Lung (tissue), 12 donors: Measurements from ENCODE around the gene UNC119. TPM values are rescaled to one million over a fixed set of nuclear protein-coding genes. Genes with fewer than 3 reads are reported as not detected.

Experiments
- ATAC-seq: fragments of 200-7000 bp; cut with Tn5 transposase; one replicate; pipeline ENCODE4 v1.9.1; 2020; ENCODE audit warnings: moderate number of reproducible peaks; ENCODE audit not compliant: insufficient read depth, low FRiP score
- DNase-seq, 3 donors: peaks; one replicate each; pipeline ENCODE4 v3.0.0-alpha.2; 2013 to 2017
- H3K27ac ChIP-seq, 2 donors: one replicate each; pipeline ENCODE4 v1.5.1; 2013; ENCODE audit warnings: mild to moderate bottlenecking in 2 of 2, moderate library complexity in 2 of 2, control low read depth in 1 of 2, inconsistent platforms in 1 of 2, low read depth in 1 of 2, low read length in 1 of 2
- H3K27me3 ChIP-seq, 3 donors: one replicate each; pipeline ENCODE4 v1.5.1; 2013; ENCODE audit warnings: low read length in 2 of 3; ENCODE audit not compliant: control insufficient read depth in 3 of 3, insufficient read depth in 3 of 3
- H3K36me3 ChIP-seq, 4 donors: one replicate each; pipeline ENCODE4 v1.5.1; 2013; ENCODE audit warnings: low read length in 4 of 4, mild to moderate bottlenecking in 1 of 4, moderate library complexity in 1 of 4; ENCODE audit not compliant: control insufficient read depth in 4 of 4, insufficient read depth in 4 of 4
- H3K4me1 ChIP-seq, 5 donors: one replicate each; pipeline ENCODE4 v1.5.1; 2013; ENCODE audit warnings: low read length in 5 of 5, mild to moderate bottlenecking in 2 of 5, moderate library complexity in 1 of 5; ENCODE audit not compliant: control insufficient read depth in 5 of 5, insufficient read depth in 5 of 5
- H3K4me3 ChIP-seq: one replicate; pipeline ENCODE4 v1.5.1; 2013; ENCODE audit warnings: mild to moderate bottlenecking, control low read depth, moderate library complexity
- H3K9ac ChIP-seq, 2 donors: one replicate each; pipeline ENCODE4 v1.5.1; 2013; ENCODE audit warnings: low read length in 2 of 2, control low read depth in 1 of 2; ENCODE audit not compliant: insufficient read depth in 1 of 2
- H3K9me3 ChIP-seq, 4 donors: one replicate each; pipeline ENCODE4 v1.5.1; 2013; ENCODE audit warnings: low read length in 3 of 4, mild to moderate bottlenecking in 1 of 4, moderate library complexity in 1 of 4; ENCODE audit not compliant: control insufficient read depth in 4 of 4, insufficient read depth in 3 of 4
- WGBS, 2 donors: extraction: QIAGEN DNeasy Blood & Tissue Kit; methylation state at CpG; one replicate each; pipeline ENCODE4 v1.1.7; 2013; 5-methylcytosine and 5-hydroxymethylcytosine counted together
- polyA plus RNA-seq, 2 donors: library from polyadenylated mRNA; stranded (reverse); fragments of 200-250 nt; gene quantifications; one replicate each; pipeline ENCODE4 v1.2.1, GENCODE V29; 2013
- total RNA-seq, 2 donors: library from RNA; depleted of rRNA in 1 of 2; stranded (reverse); fragments of >200 nt in 1 of 2; gene quantifications; one replicate each; pipeline ENCODE4 v1.2.1, GENCODE V29; 2014 to 2021
- TF ChIP-seq, protein P1 (sequence below): IDR thresholded peaks from 2 replicates; pipeline ENCODE4 v1.5.1; 2012; ENCODE audit warnings: mild to moderate bottlenecking; ENCODE audit errors: control extremely low read depth, extremely low read depth
- donor health status: control.
- donor health status: control.
- donor health status: Bipolar disorder and iron deficiency.
- donor health status: healthy.
- donor health status: DM: yes; HTN: yes; CAD: no.

Gene UNC119
- total and polyA plus RNA-seq, 4 donors, result 19.0 to 40.0 (median 31.7) TPM

DNA sequence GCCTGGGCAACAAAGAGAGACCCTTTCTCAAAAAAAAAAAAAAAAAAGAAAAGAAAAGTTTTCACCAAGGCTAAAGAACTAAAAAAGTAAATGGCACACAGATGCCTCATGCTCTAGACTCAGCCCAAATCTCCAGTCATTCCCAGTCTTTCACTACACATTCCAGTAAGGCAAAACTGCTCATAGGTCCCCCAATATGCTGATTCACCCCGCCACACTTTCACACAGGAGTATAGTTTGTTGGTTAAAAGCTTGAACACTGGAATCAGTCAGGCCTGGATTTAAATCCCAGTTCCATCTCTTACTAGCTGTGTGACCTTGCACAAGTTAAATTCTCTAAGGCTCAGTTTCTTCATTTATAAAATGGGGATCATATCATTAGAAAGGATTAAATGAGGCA is 17.0 kb upstream of the UNC119 start:
- DNase-seq (no peak), ATAC-seq (no peak)
- Histone ChIP-seq H3K27ac (no peak overlapping the region), H3K27me3 (no peaks in the 10 kb centered on the region), H3K4me3 (no peak overlapping the region), H3K36me3 (peaks cover 0 to 5% (median 2%) of the 10 kb centered on the region in 4 donors), H3K9me3 (no peaks in the 10 kb centered on the region), H3K4me1 (peaks cover 0 to 20% (median 0%) of the 10 kb centered on the region in 5 donors), H3K9ac (no peak overlapping the region)
- TF ChIP-seq, protein P1, sequence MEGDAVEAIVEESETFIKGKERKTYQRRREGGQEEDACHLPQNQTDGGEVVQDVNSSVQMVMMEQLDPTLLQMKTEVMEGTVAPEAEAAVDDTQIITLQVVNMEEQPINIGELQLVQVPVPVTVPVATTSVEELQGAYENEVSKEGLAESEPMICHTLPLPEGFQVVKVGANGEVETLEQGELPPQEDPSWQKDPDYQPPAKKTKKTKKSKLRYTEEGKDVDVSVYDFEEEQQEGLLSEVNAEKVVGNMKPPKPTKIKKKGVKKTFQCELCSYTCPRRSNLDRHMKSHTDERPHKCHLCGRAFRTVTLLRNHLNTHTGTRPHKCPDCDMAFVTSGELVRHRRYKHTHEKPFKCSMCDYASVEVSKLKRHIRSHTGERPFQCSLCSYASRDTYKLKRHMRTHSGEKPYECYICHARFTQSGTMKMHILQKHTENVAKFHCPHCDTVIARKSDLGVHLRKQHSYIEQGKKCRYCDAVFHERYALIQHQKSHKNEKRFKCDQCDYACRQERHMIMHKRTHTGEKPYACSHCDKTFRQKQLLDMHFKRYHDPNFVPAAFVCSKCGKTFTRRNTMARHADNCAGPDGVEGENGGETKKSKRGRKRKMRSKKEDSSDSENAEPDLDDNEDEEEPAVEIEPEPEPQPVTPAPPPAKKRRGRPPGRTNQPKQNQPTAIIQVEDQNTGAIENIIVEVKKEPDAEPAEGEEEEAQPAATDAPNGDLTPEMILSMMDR, result no peak
- 94 to 97% methylated on average over 1 of the region's 1 CpG for WGBS, 2 donors

DNA sequence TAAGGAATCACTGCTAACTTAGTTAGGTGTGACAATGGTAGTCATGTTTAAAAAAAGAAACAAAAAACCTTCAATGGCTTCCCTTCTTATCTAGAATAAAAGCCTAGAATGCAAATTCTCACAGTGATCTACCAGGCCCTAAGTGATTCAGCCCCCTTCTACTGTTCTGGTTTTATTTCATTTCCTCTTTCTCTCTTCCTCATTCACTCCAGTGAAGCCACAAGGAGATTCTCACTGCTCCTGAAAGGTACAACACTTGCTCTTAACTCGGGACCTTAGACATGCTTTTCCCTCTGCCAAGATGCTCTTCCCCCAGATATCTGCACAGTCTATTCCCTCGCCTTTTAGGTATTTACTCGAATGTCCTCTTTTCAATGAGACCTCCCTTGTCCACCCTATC is 15.2 kb upstream of the UNC119 start:
- no peak overlapping the region for H3K9ac ChIP-seq
- H3K36me3 ChIP-seq, result peaks cover 0 to 7% (median 5%) of the 10 kb centered on the region in 4 donors
- peaks cover 0 to 20% (median 2%) of the 10 kb centered on the region in 5 donors for H3K4me1 ChIP-seq
- no peak overlapping the region for H3K4me3 ChIP-seq
- ATAC-seq (no peak), DNase-seq (no peak)
- H3K27ac ChIP-seq, result no peak overlapping the region
- H3K27me3 ChIP-seq, result no peaks in the 10 kb centered on the region
- WGBS, 2 donors, result 53 to 82% methylated on average over 3 of the region's 3 CpGs
- TF ChIP-seq, protein P1, result no peak
- no peaks in the 10 kb centered on the region for H3K9me3 ChIP-seq

DNA sequence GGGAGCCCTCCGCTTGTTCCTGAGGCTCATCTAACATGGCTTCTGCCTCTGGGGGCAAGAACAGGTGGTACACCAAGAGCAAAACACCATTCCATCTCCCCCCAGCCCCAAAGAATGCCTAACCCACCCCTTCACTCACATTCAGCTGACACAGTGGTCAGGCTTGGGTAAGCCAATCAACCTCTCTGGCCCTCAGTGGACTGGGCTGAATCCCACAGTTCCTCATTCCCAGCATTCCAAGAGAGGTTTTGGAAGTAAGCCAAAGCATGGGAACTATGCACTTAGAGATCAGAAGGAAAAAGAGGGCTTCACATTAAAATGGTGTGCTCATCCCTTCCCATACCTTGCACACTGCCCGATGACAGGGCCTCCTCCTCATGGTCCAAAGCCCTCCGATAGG is 11.1 kb upstream of the UNC119 start:
- no peak overlapping the region for H3K4me3 ChIP-seq
- WGBS, 2 donors, result 84 to 90% methylated on average over 3 of the region's 3 CpGs
- H3K27me3 ChIP-seq, result no peaks in the 10 kb centered on the region
- peaks cover 0 to 5% (median 0%) of the 10 kb centered on the region in 5 donors for H3K4me1 ChIP-seq
- DNase-seq, result peak; percentile 24 to 51 (median 49)
- no peak overlapping the region for H3K9ac ChIP-seq
- TF ChIP-seq, protein P1, result no peak
- ATAC-seq, result no peak
- H3K36me3 ChIP-seq, result peaks cover 5 to 22% (median 13%) of the 10 kb centered on the region in 4 donors
- peak overlapping the region in 1 of 2 donors; percentile 35 for H3K27ac ChIP-seq
- H3K9me3 ChIP-seq, result no peaks in the 10 kb centered on the region

DNA sequence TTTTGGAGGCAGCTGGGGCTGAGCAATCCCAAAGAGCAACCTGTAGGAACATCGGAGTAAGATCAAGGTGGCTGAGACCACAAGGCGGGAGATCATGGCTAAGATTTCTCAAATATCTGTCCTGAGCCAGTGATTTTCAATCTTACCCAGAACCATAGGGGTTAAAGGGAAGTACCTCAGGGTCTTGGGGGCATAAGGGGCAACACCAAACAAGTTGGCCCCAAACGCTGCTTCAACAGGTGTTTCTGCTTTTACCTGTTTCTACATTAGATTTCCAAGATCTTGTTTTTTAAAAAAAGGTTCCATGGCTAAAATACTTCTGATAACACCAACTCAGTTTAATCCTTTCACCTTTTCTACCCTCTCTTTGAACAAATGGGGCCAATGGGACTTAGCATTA is 2.6 kb upstream of the UNC119 start:
- WGBS, 2 donors, result 90 to 96% methylated on average over 3 of the region's 3 CpGs
- no peak for DNase-seq
- no peaks in the 10 kb centered on the region for H3K9me3 ChIP-seq
- TF ChIP-seq, protein P1, result no peak
- no peak for ATAC-seq
- no peaks in the 10 kb centered on the region for H3K27me3 ChIP-seq
- H3K27ac ChIP-seq, result no peak overlapping the region
- no peak overlapping the region for H3K4me3 ChIP-seq
- no peak overlapping the region for H3K9ac ChIP-seq
- peaks cover 11 to 44% (median 36%) of the 10 kb centered on the region in 4 donors for H3K36me3 ChIP-seq
- peaks cover 0 to 12% (median 4%) of the 10 kb centered on the region in 5 donors for H3K4me1 ChIP-seq
